Activated naive CD4-positive, alpha-beta T cell treated with Interleukin-2 at 50 U/mL for 16 hours (primary cell): ENCODE data around the gene ZDHHC19.
A peak's percentile ranks its signal among the peaks of the same experiment; 100 is the strongest.
"Not testable (repeated sequence)": the region's sequence is repeated elsewhere in the genome, so short reads cannot be mapped to it uniquely, and the experiment has no call there.

ENCODE experiments used
- DNase-seq: peaks from one replicate; pipeline ENCODE4 v3.0.0-alpha.2; 2020

Gene ZDHHC19, protein sequence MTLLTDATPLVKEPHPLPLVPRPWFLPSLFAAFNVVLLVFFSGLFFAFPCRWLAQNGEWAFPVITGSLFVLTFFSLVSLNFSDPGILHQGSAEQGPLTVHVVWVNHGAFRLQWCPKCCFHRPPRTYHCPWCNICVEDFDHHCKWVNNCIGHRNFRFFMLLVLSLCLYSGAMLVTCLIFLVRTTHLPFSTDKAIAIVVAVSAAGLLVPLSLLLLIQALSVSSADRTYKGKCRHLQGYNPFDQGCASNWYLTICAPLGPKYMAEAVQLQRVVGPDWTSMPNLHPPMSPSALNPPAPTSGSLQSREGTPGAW

DNA sequence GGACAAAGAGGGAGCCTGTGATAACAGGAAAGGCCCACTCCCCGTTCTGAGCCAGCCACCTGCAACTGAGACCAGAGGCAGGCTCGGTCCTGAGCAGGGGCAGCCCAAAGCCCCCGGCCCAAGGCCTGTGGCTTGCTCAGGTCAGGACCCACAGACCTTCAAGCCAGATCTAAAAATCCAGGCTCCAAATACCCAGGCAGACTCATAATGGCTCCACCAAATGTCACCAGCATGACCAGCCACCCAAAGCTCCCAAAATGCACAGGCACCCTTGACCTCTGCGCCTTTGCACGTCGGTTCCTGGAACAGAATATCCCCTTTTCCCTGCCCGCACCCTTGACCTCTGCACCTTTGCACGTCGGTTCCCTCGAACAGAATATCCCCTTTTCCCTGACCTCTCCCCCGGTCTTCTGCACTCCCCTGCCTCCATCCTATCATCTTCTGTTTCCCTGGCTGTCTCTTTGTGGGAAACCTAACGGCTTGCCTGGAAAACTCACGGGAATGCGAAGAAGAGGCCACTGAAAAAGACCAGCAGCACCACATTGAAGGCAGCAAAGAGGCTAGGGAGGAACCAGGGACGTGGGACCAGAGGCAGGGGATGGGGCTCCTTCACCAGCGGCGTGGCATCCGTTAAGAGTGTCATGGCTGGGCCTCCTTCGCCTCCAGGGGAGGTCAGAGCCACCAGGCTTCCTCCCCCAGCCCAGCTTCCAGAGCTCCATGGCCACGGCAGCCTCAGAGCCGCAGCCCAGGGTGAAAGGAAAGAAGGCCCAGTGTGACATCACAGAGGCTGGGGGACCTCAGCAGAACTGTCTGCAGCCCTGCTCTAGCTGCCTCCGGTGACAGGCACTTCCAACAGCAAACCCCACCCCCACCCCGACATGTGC is at the start of gene ZDHHC19:
TSS of gene ZDHHC19 (minus strand) at position 728 of the 884 bp plus-strand sequence. CDS start at position 643, 85 bp downstream.
- no peak for DNase-seq

DNA sequence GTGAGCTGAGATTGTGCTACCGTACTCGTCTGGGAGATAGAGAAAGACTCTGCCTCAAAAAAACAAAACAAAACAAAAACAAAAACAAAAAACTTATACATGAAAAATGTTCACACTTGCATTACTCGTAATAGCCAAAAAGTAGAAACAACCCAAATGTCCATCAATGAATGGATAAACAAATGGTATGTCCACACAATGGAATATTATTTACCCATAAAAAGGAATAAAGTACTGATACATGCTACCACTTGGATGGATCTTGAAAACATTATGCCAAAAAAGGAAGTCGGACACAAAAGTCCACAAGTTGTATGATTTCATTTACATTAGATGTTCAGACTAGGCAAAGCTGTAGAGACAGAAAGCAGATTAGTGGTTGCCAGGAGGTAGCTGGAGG is 49.6 kb upstream of the ZDHHC19 start:
- no peak for DNase-seq

DNA sequence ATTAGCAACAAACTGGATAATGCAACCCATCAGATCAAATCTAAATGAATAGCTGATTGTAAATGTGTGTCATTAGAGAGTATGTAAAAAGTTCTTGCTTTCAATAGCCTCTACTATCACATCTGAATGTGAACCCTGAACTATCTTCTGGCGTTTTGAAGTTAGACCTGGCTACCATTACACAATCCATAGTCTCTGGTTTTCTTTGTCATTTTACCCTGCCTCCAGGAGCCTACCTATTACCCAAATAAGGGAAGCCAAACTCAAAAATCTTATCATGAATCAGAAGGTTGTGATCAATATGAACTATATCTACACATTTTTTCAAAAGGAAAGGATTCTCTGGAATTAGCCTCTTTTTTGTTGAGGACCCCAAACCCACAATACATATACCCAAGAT is 44.6 kb upstream of the ZDHHC19 start:
- DNase-seq, result no peak

DNA sequence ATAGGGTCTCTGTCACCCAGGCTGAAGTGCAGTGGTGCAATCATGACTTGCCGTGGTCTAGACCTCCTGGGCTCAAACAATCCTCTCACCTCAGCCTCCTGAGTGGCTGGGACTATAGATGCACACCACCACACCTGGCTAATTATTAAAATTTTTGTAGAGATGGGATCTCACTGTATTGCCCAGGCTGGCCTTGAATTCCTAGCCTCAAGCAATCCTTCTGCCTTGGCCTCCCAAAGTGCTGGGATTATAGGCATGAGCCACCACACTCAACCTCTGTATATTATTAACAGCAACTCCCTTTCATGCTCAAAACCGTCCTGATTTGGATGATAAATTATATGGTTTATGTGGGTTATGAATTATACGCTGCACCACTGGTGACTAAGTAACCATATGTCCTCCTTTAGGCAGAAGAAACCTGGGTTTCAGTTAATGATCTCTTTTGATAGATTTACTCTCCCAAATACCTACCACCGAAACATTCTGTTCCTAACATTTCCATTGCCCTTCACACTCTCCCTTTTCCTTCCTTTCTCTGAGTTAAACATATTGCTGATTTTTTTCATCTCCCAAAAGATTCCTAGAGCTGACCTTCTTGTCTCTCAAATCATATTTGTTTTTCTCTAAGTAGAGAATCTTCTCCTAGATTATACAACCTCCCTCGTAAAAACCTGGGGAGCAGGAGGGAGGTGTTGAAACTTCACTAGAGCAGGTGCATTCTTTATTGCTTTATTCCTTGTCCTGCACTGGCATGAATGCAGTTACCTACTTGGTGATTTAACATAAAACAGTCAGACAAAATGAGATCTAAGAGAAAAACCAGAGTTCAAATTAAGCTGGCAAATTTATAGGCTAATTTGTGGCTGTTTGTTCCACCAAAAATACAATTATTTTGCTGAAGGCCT is 43.4 kb upstream of the ZDHHC19 start:
- DNase-seq, result no peak

DNA sequence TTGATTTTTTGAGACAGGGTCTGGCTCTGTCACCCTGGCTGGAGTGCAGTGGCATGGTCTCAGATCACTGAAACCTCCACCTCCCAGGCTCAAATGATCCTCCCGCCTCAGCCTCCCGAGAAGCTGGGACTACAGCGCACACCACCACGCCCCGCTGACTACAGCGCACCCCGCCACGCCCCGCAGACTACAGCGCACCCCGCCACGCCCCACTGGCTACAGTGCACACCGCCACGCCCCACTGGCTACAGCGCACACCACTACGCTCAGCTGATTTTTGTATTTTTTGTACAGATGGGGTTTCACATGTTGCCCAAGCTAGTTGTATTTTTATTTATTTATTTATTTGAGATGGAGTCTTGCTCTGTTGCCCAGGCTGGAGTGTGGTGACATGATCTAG is 40.7 kb upstream of the ZDHHC19 start:
- no peak for DNase-seq

DNA sequence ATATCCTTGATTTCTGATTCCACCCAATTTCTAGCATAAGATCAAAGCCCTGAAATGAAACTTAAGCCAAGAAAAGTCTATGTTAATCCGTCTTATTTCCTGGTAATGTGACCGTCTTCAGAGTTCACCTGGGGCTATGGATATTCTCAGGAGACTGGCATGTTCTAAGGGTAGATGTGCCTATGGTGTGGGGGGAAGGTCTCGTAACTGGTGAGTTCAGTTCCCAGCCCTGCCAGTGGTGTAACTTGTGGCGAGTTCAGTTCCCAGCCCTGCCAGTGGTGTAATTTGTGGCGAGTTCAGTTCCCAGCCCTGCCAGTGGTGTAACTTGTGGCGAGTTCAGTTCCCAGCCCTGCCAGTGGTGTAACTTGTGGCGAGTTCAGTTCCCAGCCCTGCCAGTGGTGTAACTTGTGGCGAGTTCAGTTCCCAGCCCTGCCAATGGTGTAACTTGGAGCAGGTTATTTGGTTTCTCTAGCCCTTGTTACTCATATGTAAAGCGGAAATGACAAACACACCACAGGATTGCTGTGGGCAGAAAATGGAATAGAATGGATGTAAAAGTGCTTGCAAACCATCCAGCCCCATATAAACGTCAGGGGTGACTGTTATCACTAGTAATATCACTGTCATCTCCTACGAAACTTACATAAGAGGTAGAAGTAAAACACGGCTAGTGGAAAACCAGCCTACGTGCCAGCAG is 35.6 kb upstream of the ZDHHC19 start:
- peak; percentile 34 for DNase-seq

DNA sequence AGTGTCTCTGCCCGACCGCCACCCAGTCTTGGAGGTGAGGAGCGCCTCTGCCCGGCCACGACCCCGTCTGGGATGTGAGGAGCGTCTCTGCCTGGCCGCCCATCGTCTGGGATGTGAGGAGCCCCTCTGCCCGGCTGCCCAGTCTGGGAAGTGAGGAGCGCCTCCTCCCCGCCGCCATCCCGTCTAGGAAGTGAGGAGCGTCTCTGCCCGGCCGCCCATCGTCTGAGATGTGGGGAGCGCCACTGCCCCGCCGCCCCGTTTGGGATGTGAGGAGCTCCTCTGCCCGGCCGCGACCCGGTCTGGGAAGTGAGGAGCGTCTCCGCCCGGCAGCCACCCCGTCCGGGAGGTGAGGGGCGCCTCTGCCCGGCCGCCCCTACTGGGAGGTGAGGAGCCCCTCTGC is 33.0 kb upstream of the ZDHHC19 start:
- not testable (repeated sequence) for DNase-seq

DNA sequence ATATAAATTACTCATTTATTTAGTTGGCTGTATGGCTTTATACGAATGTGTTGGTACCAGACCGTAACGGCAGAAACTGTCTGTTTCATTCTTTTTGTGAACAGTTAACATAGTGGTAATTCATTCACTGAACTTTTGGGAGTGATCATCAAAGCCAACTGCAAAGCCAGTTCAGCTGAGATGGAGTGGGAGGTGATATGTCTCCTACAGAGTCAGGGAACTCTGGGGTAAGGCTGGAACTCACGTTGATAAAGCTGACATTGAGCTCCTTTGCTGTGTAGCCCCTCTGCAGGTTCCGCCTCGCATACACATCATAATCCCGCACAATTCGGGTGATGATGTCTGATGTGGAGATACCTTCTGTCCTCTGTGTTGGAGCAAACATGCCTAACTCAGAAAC is 30.5 kb upstream of the ZDHHC19 start:
- DNase-seq, result no peak

DNA sequence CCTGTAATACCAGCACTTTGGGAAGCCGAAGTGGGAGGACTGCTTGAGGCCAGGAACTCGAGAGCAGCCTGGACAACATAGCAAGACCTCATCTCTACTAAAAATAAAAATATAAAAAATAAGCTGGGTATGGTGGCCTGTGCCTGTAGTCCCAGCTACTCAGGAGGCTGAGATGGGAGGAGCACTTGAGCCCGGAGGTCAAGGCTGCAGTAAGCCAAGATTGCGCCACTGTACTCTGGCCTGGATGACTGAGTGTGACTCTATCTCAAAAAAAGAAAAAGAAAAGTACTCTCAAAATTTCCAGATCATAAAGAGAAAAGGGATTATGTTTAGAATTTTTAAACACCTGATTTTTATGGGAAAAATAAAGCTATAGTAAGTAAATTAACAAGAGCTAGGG is 29.2 kb upstream of the ZDHHC19 start:
- no peak for DNase-seq

DNA sequence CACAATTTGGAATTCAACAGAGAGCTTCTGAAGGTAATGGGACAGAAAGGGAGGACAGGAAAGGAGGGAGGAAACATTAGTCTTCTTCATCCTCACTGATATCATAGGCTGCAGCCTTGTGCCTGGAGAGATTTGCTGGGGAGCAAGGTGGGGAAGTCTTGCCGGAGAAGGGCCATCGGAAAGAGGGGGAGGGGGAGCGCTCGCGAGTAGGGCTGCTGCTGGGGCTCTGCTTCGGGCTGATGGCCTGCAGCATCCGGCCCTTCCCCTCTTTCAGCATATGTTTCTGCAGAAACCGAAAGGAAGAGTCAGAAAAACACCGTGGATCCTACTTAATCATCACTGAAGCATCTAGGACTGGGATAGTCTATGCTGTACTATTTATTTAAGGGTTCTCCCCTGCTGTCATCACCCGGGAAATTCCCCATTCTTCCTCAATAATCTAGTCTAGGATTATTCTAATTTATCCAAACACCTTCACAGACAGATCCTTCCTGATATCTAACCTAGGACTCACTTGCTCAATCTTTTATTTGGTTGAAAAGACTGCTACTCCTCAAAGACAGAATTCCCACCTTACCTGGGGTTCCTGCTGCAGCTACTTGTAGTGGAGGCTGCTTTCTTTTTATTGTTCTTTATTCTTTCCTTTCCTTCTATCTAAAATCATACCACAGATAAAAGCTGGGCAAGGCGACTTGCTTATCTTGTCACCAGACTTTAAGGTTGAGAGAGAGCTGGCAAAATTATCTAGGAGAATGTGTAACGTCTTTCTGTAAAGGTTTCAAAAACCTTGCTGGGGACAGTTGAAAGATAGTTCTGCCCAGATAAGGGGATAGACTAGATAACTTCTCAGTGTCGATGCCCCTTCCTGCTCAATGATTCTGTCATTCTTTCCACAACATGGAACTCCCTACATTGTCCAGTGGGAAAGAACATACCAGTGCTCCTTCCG is 27.7 kb upstream of the ZDHHC19 start:
- no peak for DNase-seq

DNA sequence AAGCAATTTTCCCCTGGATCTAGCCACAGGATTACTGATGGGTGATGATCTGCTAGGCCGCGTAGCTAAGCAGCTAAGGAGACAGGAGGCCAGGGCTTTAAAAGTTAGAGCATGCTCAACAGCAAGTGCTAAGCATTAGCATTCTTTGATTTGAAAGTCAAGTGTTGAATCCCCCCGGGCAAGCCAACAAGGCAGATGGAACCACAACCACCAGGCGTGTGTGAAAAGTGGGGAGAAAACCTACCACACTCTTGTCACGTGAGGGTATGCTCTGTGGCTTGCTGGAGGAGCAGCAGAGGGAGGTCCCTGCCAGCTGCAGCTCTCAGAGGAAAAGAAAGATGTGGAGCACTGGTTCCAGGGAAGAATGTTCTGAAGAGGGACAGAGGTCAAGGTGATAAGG is 26.0 kb upstream of the ZDHHC19 start:
- no peak for DNase-seq

DNA sequence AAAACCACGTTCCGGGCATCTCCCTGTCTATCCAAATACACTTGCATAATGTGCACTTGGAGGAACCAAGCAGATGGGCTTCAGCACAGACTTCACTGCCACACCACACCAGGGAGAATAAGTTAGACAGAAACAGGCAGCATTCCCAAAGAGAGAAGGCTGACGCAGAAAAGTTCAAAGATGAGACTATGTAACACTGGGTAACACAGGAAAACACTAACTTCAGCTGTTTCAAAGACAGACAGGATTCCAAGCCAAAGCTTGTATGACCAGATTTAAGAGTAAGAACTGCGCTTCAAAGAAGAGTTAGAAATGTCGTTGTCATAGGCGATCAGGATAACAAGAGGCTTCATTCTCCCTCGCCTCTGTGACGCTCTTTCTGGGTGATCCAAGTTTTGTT is 25.0 kb upstream of the ZDHHC19 start:
- DNase-seq, result no peak

DNA sequence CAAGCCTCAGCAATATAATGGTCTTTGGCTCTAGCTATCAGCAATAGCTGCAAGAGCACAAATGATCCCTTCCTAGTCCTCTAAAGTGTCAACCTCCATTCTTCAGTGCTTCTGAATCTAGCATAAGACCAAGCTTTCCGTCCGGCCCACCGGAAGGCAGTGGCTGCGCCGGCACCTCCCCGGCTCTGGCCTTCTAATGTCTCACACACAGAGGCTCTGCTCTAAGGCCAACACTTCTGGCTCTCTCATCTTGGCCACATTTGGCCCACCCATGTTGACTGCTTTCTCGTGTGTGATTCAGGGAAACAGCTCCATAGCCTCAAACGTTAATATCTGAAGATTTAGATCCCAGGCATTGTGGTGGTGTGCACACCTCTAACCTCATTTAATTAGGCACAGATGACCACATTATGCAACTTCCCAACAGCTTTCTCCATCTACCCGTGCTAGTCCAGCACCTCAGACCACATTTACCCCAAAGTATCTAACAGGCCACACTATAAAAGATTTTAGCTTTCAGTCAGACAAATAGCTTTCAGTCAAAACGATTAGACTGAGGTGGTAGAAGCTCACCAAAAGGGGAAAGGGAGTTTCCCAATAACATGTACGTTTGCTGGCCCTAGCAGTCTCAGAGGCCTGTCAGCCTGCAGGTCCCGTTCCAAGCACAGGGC is 24.4 kb upstream of the ZDHHC19 start:
- no peak for DNase-seq

DNA sequence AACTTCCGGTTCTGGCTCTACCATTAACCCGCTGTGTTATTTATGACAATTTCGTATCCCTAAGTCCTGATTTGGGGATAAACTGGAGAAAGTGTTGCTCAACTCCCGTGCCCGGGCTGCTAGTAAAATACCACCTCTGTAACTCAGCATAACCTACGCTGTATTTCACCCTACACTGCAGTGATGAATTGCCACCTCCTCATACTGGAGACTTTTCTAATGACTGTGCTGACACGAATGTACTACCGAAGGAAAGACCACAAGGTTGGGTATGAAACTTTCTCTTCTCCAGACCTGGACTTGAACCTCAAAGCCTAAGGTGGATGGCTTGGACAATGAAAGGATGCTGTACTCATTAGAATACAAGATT is 21.7 kb upstream of the ZDHHC19 start:
- no peak for DNase-seq

DNA sequence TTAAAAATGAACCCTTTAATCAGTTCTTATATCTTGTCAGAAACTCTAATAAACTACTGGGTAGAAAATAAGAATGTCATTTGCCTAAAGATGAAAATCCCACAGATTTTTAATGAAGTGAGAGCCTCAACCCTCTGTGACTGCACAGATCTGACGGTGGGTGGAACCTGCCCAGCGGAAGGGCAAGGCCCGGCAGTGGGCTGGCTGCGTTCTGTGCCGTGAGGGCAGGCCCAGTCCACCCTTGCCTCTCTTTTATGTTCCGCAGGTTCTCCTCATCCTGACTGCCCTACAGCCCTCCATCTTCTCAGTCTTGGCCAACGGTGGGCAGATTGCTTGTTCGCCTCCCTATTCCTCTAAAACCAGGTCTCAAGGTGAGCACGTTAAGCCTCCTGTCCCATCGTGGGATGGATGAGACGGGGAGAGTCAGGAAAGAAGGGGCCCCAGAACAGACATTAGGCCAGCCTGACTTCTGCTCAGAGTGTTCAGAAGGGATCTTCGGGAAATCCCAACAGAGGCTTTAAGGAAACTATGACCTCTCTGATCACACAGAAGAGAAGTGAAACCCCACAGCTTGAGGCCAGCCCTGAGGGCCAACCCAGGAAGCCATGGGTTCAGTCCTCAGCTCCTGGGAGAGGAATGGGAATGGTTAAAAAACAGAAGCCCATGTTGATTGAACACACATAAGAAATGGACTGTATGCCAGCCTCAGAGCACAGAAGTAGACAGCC is 21.1 kb upstream of the ZDHHC19 start:
- DNase-seq, result no peak

DNA sequence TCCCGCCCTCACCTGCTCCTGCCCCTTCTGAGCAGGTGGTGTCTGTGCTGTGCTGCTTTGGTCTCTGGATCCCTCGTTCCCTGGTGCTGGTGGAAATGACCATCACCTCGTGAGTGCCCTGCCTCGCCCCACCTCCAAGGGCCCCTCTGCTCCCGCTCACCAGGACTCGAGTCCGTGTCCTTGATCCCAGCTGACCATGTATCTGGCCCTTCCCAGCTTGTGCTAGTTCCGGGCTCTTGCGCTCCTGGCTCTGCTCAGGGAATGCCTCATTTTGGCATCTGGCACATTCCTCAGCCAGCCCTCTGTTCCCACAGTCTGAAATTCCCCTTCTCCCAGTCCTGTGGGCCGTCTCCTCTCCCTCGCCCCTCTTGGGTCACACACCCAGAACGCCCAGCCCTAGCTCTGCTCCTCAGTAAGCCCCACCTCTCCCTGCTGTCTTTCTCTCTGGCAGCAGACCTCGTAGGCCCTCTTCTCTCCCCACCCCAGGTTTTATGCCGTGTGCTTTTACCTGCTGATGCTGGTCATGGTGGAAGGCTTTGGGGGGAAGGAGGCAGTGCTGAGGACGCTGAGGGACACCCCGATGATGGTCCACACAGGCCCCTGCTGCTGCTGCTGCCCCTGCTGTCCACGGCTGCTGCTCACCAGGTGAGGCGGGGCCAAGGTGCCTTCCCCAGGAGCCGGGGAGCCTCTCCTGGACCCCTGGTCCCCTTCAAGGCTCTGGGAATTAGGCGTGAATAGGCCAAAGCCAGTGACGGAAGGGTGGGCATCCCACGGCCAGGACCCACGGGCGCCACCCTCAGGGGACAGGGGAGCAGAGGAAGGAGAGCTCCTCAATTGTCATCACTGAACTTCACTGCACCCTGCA is 16.7 kb upstream of the ZDHHC19 start:
- DNase-seq, result no peak

DNA sequence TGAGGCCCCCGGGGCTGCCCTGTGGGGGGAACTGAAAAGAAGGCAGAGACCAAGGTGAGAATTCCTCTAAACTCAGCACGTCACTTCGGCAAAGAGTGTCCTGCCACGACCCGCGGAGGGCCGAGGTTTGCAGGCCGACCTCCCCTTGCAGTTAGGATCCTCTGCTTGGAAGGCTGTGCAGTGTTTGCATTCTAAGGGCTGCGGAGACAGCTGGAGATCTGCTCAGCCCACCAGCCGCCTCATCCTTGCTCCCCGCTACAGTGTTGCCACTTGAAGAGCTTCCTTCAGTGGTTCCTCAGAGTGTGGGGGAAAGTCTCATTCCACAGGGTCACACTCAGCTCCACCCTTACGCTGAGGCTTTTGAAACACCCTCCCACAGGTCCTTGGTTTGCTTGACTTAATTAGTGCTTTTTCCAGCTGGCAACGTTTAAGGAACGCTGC is 15.9 kb upstream of the ZDHHC19 start:
- no peak for DNase-seq

DNA sequence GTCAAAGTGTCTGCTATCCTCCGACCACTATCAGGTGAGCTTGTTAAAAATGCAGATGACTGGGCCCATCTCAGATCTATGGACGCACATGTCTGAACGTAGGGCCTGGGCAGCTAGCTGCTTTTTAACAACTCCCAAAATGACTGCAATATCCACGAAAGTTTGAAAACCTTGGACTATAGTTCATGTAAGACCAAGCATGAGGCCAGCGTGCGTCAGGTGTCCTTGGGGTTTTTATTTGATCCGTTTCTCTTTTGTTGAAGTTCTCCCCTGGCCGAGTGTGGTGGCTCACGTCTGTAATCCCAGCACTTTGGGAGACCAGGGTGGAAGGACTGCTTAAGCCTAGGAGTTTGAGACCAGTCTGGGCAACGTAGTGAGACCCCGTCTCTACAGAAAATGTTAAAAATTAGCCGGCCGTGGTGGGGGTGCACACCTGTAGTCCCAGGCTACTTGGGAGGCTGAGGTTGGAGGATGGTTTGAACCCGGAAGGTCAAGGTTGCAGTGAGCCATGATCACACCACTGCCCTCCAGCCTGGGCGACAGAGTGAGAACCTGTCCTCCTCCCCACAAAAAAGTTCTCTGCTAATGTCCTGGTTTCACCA is 14.7 kb upstream of the ZDHHC19 start:
- DNase-seq, result no peak

DNA sequence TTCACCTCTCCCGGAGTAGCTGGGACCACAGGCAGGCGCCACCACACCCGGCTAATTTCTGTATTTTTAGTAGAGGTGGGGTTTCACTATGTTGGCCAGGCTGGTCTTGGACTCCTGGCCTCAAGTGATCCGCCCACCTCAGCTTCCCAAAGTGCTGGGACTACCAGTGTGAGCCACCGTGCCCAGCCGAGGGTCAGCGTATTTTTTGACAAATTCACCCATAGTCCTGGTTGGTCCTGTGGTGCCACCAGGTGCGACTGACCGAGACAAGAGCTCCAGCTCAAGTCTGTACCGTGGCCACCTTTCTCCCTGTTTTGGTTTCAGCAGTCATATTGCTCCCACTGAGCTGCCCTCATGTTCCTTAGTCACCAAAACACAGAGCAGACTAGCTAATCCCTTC is 13.9 kb upstream of the ZDHHC19 start:
- no peak for DNase-seq
